Measurements from ENCODE around the gene BFSP2. TPM values are rescaled to one million over a fixed set of nuclear protein-coding genes. Genes with fewer than 3 reads are reported as not detected.

Gene BFSP2
- total and polyA plus RNA-seq, 12 donors, result not detected

GRCh38 chr3:133452641-133453319 lies 52.9 kb downstream of the BFSP2 start:
- intact Hi-C loops (cut with DNase I), result no loop called here
- H3K36me3 ChIP-seq (replicated peaks in 1 of 2), result no peaks in the 10 kb centered on the region
- H3K9me3 ChIP-seq (replicated peaks in 1 of 3), result no peaks in the 10 kb centered on the region
- WGBS, 4 donors, result 69 to 75% (median 72%) methylated on average over 5 of the region's 5 CpGs
- no peak overlapping the region for H3K27ac ChIP-seq
- TF ChIP-seq POLR2A (IDR thresholded peaks at IDR 0.05), result no peak
- no peaks in the 10 kb centered on the region for H3K27me3 ChIP-seq
- no peak for DNase-seq
- no peak overlapping the region for H3K4me3 ChIP-seq
- peaks cover 0 to 5% of the 10 kb centered on the region in 2 donors for H3K4me1 ChIP-seq (replicated peaks in 1 of 2)

DNA sequence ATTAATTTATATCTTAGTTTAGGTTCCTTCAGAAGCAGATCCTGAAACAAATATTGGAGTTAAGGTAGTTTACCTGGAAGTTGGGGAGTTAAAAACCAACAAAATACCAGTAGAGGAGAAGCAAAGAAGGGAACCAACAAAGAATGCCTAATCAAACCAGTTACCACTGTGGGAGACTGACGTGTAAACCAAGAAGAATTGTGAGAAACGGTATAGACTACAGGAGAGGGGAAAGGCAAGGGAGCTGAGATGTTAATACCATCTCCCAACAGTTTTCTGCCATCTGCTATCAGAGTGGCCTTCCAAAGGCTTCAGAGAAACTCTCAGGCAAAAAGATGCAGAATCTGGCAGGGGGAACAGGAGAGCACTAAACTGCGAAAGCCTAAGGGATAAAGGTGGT lies 53.5 kb downstream of the BFSP2 start:
- no peak overlapping the region for H3K4me3 ChIP-seq

GRCh38 chr3:133455281-133455680 lies 55.4 kb downstream of the BFSP2 start:
- Histone ChIP-seq H3K4me1 (replicated peaks in 1 of 2) (no peaks in the 10 kb centered on the region), H3K27me3 (no peaks in the 10 kb centered on the region), H3K4me3 (no peak overlapping the region), H3K27ac (no peak overlapping the region), H3K36me3 (replicated peaks in 1 of 2) (no peaks in the 10 kb centered on the region), H3K9me3 (replicated peaks in 1 of 3) (no peaks in the 10 kb centered on the region)
- TF ChIP-seq, protein P1, sequence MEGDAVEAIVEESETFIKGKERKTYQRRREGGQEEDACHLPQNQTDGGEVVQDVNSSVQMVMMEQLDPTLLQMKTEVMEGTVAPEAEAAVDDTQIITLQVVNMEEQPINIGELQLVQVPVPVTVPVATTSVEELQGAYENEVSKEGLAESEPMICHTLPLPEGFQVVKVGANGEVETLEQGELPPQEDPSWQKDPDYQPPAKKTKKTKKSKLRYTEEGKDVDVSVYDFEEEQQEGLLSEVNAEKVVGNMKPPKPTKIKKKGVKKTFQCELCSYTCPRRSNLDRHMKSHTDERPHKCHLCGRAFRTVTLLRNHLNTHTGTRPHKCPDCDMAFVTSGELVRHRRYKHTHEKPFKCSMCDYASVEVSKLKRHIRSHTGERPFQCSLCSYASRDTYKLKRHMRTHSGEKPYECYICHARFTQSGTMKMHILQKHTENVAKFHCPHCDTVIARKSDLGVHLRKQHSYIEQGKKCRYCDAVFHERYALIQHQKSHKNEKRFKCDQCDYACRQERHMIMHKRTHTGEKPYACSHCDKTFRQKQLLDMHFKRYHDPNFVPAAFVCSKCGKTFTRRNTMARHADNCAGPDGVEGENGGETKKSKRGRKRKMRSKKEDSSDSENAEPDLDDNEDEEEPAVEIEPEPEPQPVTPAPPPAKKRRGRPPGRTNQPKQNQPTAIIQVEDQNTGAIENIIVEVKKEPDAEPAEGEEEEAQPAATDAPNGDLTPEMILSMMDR (IDR thresholded peaks at IDR 0.05), result no peak
- no peak for TF ChIP-seq POLR2A (IDR thresholded peaks at IDR 0.05)
- DNase-seq, result no peak
- intact Hi-C loops (cut with DNase I), result no loop called here
- 68 to 88% (median 84%) methylated on average over 3 of the region's 3 CpGs for WGBS, 4 donors

More for the DNA sequence above, 53.5 kb downstream of the BFSP2 start:
- H3K36me3 ChIP-seq (replicated peaks in 1 of 2), result no peaks in the 10 kb centered on the region
- no peak for DNase-seq
- no peaks in the 10 kb centered on the region for H3K27me3 ChIP-seq
- intact Hi-C loops (cut with DNase I), result no loop called here
- WGBS, 4 donors, result 79 to 86% (median 84%) methylated on average over 3 of the region's 3 CpGs
- no peak overlapping the region for H3K27ac ChIP-seq
- no peaks in the 10 kb centered on the region for H3K9me3 ChIP-seq (replicated peaks in 1 of 3)
- H3K4me1 ChIP-seq (replicated peaks in 1 of 2), result peaks cover 0 to 2% of the 10 kb centered on the region in 2 donors
- TF ChIP-seq, protein P1 (IDR thresholded peaks at IDR 0.05), result no peak
- TF ChIP-seq POLR2A (IDR thresholded peaks at IDR 0.05), result no peak

- 69 to 90% (median 85%) methylated on average over 2 of the region's 2 CpGs for WGBS, 4 donors
Observed at GRCh38 chr3:133455960-133456359, 56.1 kb downstream of the BFSP2 start.

More at GRCh38 chr3:133455960-133456359, 56.1 kb downstream of the BFSP2 start:
- Histone ChIP-seq H3K9me3 (replicated peaks in 1 of 3) (no peaks in the 10 kb centered on the region), H3K27ac (no peak overlapping the region), H3K4me3 (no peak overlapping the region), H3K4me1 (replicated peaks in 1 of 2) (no peaks in the 10 kb centered on the region), H3K36me3 (replicated peaks in 1 of 2) (no peaks in the 10 kb centered on the region), H3K27me3 (no peaks in the 10 kb centered on the region)
- no peak for TF ChIP-seq POLR2A (IDR thresholded peaks at IDR 0.05)
- TF ChIP-seq, protein P1 (IDR thresholded peaks at IDR 0.05), result no peak
- intact Hi-C loops (cut with DNase I), result no loop called here
- DNase-seq, result no peak
